AG09309 (cell line): Measurements from ENCODE around the gene UBXN6.

Experiments used
- DNase-seq: peaks from one replicate; pipeline ENCODE4 v3.0.0-alpha.2; 2010; ENCODE audit warnings: low read depth
- H3K4me3 ChIP-seq: 2 replicates; pipeline ENCODE4 v1.5.1; 2011; ENCODE audit warnings: mild to moderate bottlenecking, low read depth, low read length, moderate library complexity; ENCODE audit not compliant: control insufficient read depth
- TF ChIP-seq, protein P1 (sequence below): IDR thresholded peaks from 2 replicates; pipeline ENCODE4 v1.5.1; 2011; ENCODE audit warnings: mild to moderate bottlenecking, low read depth, low read length, inconsistent platforms; ENCODE audit not compliant: insufficient read depth, control insufficient read depth; ENCODE audit errors: missing control alignments

UBXN6 gene

GRCh38 chr19:4483385-4483784 is 25.8 kb upstream of the UBXN6 start:
- H3K4me3 ChIP-seq: no peak overlapping the region
- DNase-seq: no peak

DNA sequence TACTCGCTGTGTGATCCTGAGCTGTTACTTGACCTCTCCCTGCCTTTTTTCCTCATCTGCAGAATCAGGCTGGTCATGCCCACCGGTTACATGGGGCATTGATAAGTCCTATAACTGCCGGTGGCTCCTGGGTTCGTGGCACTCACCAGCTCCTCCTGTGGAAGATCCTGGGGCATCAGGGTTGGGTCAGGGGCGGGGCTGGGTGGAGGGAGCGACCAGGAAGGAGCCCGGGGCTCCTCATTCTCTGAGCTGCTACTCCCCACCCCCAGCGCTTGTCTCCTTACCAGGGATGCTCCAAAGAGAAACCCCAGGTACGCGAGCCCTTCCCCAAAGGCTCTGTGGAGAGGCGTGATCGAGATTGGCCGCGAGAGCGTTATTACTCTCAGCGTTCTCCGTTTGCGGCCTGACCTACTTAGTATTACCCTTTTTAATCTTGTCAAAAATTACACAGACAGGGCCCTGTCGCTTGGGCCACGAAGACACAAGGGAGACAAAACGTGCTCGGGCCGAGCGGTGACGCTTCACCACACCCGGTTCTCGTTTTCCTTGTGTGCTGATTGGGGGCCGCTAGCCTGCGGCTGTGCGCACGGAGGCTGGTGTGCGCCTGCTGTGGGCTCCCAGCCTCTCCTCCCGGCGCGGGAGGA is 25.2 kb upstream of the UBXN6 start:
- DNase-seq: no peak
- no peak overlapping the region for H3K4me3 ChIP-seq
- TF ChIP-seq, protein P1, sequence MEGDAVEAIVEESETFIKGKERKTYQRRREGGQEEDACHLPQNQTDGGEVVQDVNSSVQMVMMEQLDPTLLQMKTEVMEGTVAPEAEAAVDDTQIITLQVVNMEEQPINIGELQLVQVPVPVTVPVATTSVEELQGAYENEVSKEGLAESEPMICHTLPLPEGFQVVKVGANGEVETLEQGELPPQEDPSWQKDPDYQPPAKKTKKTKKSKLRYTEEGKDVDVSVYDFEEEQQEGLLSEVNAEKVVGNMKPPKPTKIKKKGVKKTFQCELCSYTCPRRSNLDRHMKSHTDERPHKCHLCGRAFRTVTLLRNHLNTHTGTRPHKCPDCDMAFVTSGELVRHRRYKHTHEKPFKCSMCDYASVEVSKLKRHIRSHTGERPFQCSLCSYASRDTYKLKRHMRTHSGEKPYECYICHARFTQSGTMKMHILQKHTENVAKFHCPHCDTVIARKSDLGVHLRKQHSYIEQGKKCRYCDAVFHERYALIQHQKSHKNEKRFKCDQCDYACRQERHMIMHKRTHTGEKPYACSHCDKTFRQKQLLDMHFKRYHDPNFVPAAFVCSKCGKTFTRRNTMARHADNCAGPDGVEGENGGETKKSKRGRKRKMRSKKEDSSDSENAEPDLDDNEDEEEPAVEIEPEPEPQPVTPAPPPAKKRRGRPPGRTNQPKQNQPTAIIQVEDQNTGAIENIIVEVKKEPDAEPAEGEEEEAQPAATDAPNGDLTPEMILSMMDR: no peak

More at GRCh38 chr19:4483385-4483784, 25.8 kb upstream of the UBXN6 start:
- TF ChIP-seq, protein P1: no peak

GRCh38 chr19:4477034-4477801 is 19.6 kb upstream of the UBXN6 start:
- H3K4me3 ChIP-seq: no peak overlapping the region
- TF ChIP-seq, protein P1: no peak
- no peak for DNase-seq

DNA sequence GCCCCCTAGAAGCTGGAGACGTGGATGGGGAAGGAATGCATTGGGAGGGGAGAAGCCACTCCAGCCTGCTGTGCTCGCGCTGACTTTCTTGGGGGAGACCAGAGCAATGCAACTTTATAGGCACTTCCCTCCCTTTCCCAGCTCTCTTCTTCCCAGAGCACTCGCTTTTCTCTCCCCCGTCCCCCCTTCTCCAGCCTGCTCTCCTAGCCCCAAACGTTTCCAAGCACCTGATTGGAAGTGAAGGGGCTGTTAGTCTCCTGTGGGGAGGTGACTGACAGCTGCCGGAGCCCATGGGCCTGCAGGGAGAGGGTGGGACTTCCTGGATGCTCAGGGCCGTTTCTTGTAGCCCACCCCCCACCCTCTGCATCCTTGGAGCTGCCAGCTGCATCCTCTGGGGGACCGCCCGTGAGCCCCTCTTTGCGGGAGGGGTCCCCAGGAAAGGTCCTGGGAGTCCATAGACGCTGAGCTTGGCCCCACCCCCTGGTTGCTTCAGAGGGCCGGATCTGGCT is 17.0 kb upstream of the UBXN6 start:
- peak overlapping the region; percentile 78 for H3K4me3 ChIP-seq
- TF ChIP-seq, protein P1: no peak
- no peak for DNase-seq

DNA sequence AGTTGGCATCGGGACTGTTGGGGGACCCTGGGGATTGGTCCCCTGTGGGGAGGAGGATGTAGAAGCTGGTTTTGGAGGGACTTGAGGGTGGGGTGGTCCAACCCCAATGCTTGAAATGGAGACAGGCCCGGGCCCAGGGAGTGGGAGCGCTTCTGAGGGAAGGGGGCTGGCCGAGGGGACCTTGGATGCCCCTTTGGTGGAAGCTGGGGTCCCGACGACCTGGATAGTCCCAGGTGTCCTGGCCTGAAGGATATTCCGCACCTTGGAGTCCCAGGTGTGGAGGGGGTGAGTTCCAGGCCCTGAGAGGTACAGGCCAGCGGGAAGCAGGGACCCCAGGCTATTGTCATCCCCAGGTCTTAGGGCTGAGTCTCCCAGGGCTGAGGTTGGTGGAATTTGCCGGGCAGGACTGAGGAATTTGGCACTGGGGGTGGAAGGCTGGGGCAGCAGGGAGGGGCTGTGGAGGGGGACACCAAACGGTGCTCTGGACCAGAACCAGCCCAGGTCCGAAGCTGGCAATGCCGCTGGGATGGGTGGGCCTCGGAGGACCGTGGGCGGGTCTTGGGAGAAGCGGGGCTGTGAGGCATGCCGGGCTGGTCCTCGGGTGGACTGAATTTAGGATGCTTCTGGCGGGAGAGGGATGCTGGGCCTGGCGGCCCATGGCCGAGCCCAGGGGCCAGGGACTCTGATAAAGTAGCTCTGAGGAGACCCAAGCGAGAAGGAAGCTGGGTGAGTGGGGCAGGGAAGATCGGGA is 16.3 kb upstream of the UBXN6 start:
- H3K4me3 ChIP-seq: peak overlapping the region; percentile 78
- TF ChIP-seq, protein P1: no peak
- DNase-seq: no peak

- TF ChIP-seq, protein P1: no peak
- H3K4me3 ChIP-seq: peak overlapping the region; percentile 78
- no peak for DNase-seq
Observed at GRCh38 chr19:4473011-4473762, 15.6 kb upstream of the UBXN6 start.
